ENCODE data around the gene TGIF1.
A peak's percentile ranks its signal among the peaks of the same experiment; 100 is the strongest.

Gene TGIF1

GRCh38 chr18:3489462-3489861 is 39.5 kb downstream of the TGIF1 start:
- no peak for DNase-seq

DNA sequence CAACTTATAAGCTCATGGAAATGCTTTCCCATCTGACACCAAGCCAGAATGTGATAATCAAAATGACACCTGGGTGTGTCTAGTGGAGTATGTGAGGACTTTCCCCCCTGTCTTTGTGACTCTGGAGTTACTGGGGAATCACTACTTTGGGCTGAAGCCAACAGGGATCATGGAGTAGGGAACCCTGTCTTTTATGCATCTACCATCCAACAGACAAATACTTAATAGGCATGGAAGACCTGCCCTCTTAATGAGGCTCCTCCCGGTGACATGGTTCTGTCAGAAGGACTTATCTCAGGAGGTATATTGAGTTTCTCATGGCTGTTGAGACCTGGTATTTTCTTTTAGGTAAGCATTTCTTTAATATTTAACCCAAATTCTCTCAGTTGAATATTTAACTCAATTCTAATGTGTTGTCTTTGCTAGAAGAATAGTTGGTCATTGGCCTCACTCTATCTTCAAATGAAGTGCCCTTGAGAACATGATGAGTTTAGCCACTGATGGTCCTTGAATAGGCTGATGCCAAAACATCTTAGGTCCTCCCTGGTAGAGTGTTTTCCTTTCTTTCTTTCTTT is 42.1 kb downstream of the TGIF1 start:
- no peak for DNase-seq

DNA sequence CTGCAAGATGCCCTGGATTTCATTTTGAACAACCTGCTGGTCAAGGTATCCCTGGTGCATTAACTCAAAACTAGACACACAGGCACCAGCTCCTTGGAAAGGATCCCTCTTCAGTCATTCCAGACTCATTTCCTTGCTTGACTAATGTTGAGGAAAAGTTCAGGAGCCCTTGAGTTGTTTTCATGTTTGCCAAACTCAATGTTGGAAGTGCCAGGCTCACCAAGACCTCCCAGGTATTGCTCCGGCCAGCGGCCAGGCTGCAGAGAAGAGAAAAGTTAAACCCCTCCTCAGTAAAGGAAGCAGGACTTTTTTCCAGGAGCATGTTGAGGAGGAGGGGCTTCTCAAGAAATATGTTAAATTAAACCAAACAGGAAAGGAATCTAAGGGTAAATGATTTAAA is 42.7 kb downstream of the TGIF1 start:
- no peak for DNase-seq

- DNase-seq, result no peak
These were observed 43.7 kb downstream of the TGIF1 start for GRCh38 chr18:3493501-3494244.

GRCh38 chr18:3494245-3494526 is 44.2 kb downstream of the TGIF1 start:
- no peak for DNase-seq

DNA sequence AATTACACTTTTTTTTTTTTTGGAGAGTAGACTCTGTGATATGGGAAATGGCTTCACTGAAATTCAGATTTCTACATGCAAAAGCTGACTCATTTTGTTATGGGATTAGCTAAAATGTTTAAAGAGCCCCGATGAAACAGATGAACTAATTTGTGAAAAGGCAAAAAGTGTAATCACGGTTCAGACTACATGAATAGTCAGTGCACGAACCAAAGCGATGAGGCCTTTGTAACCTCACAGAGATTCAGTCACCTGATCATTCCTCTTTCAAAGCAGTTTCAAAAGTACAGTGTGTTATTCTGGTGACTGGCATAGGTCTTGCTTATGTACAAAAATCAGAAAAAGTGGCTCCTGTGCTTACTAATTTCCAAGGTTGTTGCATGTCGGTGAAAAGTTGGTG is 44.6 kb downstream of the TGIF1 start:
- no peak for DNase-seq

DNA sequence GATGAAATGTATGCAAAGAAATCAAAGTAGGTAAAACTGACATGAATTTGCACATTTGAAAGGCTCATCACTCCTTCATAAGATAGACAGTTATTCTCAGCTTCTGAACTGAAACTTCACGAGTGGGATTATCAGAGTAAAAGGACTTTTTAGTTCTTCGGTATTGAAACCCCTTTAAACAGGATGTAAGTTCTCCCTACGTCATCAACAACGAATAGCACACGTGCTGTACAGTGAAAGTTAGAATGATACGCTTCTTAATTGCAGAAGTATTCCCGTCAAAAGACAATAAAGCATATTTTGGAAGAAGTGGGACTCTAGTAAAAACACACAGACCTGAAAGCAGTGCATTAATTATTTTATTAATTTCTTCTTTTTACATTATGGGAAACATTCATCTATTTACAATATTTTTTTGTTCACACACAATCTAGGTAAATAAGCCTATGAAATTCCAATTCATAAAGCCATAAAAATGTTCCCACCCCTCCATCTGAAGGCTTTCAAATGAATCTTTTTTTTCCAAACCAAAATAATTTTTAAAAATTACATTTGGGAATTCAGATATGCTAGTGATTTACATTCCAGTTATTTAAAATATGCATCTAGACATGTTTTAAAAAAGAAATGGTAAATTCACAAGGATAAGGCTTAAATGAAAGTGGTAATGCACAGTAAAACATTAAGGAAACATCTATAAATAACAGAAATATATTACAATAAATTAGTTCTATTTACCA is 45.9 kb downstream of the TGIF1 start:
- no peak for DNase-seq

DNA sequence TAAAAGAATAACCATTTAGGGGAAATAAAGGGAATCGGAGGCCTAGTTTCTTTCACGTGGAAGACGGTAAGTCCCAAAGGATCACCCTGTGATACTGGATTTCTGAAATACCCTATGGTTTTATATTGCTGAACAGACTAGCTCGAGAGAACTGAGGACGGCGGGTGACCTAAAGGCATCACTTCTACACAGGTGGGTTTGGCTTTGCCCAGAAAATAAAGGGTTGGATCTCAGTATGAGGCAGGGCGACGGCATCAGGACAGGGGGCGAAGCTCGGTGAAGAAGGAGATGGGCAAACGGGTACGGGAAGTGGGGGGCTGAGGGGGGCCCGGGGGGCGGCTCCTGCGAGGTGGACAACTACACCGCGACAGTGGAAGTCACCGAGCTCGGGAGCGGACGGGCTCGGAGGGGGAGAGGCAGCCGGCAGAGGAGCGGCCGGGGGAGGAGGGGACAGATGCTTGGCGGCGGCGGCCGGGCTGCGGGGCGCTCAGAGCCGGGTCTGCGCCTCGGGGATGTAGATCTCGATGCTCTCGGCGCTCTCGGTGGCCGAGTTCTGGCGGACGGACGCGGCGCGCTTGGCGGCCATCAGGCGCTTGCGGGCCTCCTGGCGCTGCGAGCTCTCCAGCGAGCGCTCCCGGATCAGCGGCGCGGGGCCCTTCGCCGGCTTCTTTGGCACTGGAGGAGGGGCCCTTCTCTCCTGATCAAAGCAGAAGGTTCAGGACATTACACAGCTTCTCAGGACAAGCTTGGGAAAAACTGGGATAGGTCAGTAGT is 48.9 kb downstream of the TGIF1 start:
- DNase-seq, result peak; percentile 23

DNA sequence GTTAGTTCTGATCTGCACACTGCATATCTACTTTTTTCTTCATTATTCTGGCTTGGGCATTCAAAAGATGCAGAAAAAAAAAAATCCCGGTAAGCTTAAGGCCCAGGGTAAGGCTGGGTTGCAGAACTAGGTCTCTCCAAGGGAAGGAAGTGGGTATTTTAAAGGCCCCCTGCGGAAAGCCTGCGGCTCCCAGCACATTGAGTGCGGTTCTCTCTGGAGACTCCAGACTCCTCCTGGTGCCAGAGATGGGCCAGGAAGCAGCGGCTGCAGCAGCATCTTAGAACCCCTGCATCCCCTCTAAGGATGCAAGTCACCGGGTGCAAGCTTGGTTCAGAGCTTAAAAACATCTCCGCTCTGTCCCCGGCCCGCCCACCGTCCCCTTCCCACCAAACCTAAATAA is 49.5 kb downstream of the TGIF1 start:
- DNase-seq, result no peak

- no peak for DNase-seq
These were observed 50.0 kb downstream of the TGIF1 start for GRCh38 chr18:3500016-3500415.

GRCh38 chr18:3502650-3503049 is 52.7 kb downstream of the TGIF1 start:
- no peak for DNase-seq

DNA sequence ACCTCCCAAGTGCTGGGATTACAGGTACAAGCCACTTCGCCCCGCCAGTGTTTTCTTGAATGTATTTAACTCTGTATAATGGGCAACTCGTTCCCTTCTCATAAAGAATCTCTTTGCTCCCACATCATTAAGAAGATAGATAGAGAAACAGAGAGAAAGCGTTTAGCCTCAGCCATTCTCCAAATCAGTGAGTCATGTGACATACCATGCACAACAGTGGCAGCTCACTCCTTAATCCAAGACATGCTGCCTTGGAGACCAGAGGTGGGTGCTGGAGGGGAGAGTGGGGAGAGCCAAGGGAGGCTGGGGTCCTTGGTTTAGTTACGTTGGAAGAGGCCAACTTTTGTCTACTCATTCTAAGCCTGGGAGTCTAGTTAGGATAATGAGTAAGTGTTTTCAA is 54.7 kb downstream of the TGIF1 start:
- no peak for DNase-seq

DNA sequence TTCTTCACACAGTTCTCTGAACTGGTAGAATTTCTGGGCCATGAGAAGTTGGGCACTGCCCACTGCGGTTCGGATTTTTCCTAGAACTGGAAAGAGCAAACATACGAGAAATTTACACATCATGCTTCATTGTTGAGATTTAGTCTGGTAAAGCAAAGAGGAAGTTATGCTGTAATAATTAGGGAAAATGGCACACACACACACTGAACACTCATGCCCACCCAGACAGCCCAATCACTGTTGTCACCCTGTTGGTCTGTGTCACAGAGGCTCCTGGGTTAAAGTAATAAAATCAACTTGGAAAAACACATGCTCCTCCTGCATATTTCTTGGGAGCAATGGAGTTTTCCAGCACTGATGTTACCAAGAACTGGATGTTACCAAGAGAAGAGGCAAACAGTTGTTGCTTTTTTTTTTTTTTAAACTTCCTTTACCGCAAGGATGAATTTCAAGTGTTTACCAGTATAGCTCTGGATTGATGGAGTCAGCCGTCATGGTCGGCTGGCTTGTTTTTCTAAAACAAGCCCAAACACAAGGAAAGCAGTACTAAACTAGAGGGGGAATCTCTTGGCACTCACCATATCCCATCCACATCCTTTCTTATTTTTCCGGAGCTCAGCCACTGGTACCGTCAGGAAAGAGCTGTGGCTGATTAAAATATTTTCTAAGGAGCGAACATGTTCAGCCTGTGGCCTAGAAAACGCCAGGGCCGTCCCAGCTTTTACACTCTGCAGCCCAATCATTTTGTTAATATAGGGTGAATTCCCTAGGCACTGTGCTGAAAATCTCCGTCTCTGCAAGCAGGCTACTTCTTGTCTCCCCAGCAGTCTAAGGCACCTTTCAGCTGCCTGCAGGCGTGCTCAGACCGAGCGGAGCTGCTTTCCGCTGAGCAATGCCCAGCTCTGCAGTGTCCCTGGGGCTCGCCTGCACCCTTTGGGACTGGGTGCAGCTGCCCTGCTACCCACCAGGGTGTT is 58.9 kb downstream of the TGIF1 start:
- DNase-seq, result no peak

All from activated T-cell treated with anti-CD3 and anti-CD28 coated beads, Interleukin-2, amount 50 U/mL, for 1 hour (primary cell).